ENCODE data around the gene MYO1C. TPM values are rescaled to one million over a fixed set of nuclear protein-coding genes. Genes with fewer than 3 reads are reported as not detected.

The MYO1C gene
- total RNA-seq, 1 donor, result 250 TPM

GRCh38 chr17:1506649-1507267 lies 14.3 kb upstream of the MYO1C start:
- no peak overlapping the region for H3K4me3 ChIP-seq (ENCODE audit: insufficient read depth, low read length)
- H3K4me1 ChIP-seq (ENCODE audit: insufficient read depth, low read length), result peaks cover 5% of the 10 kb centered on the region
- TF ChIP-seq CTCF (IDR thresholded peaks at IDR 0.05; ENCODE audit: extremely low read depth, low read depth, low read length), result no peak
- peaks cover 2% of the 10 kb centered on the region for H4K20me1 ChIP-seq (ENCODE audit: insufficient read depth, low read length)
- H3K4me2 ChIP-seq (ENCODE audit: insufficient read depth, low read length), result no peak overlapping the region
- H3K79me2 ChIP-seq (ENCODE audit: insufficient read depth, low read length), result no peaks in the 10 kb centered on the region
- peak; percentile 48 for DNase-seq (ENCODE audit: insufficient read length, low spot score, missing footprints)
- H3K27ac ChIP-seq (ENCODE audit: low read depth, low read length), result no peak overlapping the region
- H3K9me3 ChIP-seq (ENCODE audit: low read depth, low read length), result no peaks in the 10 kb centered on the region
- no peaks in the 10 kb centered on the region for H3K27me3 ChIP-seq (ENCODE audit: insufficient read depth, low read length)
- no peak overlapping the region for H2AFZ ChIP-seq (ENCODE audit: low read length)
- peaks cover 9% of the 10 kb centered on the region for H3K36me3 ChIP-seq (ENCODE audit: insufficient read depth, low read length)

- H3K79me2 ChIP-seq (ENCODE audit: insufficient read depth, low read length), result no peaks in the 10 kb centered on the region
- H3K4me3 ChIP-seq (ENCODE audit: insufficient read depth, low read length), result no peak overlapping the region
- H3K9me3 ChIP-seq (ENCODE audit: low read depth, low read length), result no peaks in the 10 kb centered on the region
- no peaks in the 10 kb centered on the region for H3K27me3 ChIP-seq (ENCODE audit: insufficient read depth, low read length)
- H3K4me1 ChIP-seq (ENCODE audit: insufficient read depth, low read length), result no peaks in the 10 kb centered on the region
- peak; percentile 48 for DNase-seq (ENCODE audit: insufficient read length, low spot score, missing footprints)
- H4K20me1 ChIP-seq (ENCODE audit: insufficient read depth, low read length), result peaks cover 2% of the 10 kb centered on the region
- no peak overlapping the region for H2AFZ ChIP-seq (ENCODE audit: low read length)
- no peak overlapping the region for H3K4me2 ChIP-seq (ENCODE audit: insufficient read depth, low read length)
- no peak for TF ChIP-seq CTCF (IDR thresholded peaks at IDR 0.05; ENCODE audit: extremely low read depth, low read depth, low read length)
- peaks cover 9% of the 10 kb centered on the region for H3K36me3 ChIP-seq (ENCODE audit: insufficient read depth, low read length)
- H3K27ac ChIP-seq (ENCODE audit: low read depth, low read length), result no peak overlapping the region
Measured at GRCh38 chr17:1505586-1505985, 13.1 kb upstream of the MYO1C start.

- no peaks in the 10 kb centered on the region for H3K27me3 ChIP-seq (ENCODE audit: insufficient read depth, low read length)
- H3K4me2 ChIP-seq (ENCODE audit: insufficient read depth, low read length), result no peak overlapping the region
- H3K79me2 ChIP-seq (ENCODE audit: insufficient read depth, low read length), result no peaks in the 10 kb centered on the region
- peak; percentile 47 for DNase-seq (ENCODE audit: insufficient read length, low spot score, missing footprints)
- H4K20me1 ChIP-seq (ENCODE audit: insufficient read depth, low read length), result peaks cover 2% of the 10 kb centered on the region
- H2AFZ ChIP-seq (ENCODE audit: low read length), result no peak overlapping the region
- no peaks in the 10 kb centered on the region for H3K9me3 ChIP-seq (ENCODE audit: low read depth, low read length)
- no peak for TF ChIP-seq CTCF (IDR thresholded peaks at IDR 0.05; ENCODE audit: extremely low read depth, low read depth, low read length)
- no peak overlapping the region for H3K27ac ChIP-seq (ENCODE audit: low read depth, low read length)
- H3K4me1 ChIP-seq (ENCODE audit: insufficient read depth, low read length), result no peaks in the 10 kb centered on the region
- no peak overlapping the region for H3K4me3 ChIP-seq (ENCODE audit: insufficient read depth, low read length)
- H3K36me3 ChIP-seq (ENCODE audit: insufficient read depth, low read length), result peaks cover 9% of the 10 kb centered on the region
Measured at GRCh38 chr17:1504866-1505265, 12.4 kb upstream of the MYO1C start.

- no peak for TF ChIP-seq CTCF (IDR thresholded peaks at IDR 0.05; ENCODE audit: extremely low read depth, low read depth, low read length)
- H3K36me3 ChIP-seq (ENCODE audit: insufficient read depth, low read length), result peaks cover 9% of the 10 kb centered on the region
- H4K20me1 ChIP-seq (ENCODE audit: insufficient read depth, low read length), result peaks cover 2% of the 10 kb centered on the region
- no peak for DNase-seq (ENCODE audit: insufficient read length, low spot score, missing footprints)
- peaks cover 1% of the 10 kb centered on the region for H3K4me1 ChIP-seq (ENCODE audit: insufficient read depth, low read length)
- no peak overlapping the region for H2AFZ ChIP-seq (ENCODE audit: low read length)
- no peak overlapping the region for H3K27ac ChIP-seq (ENCODE audit: low read depth, low read length)
- no peaks in the 10 kb centered on the region for H3K79me2 ChIP-seq (ENCODE audit: insufficient read depth, low read length)
- H3K4me3 ChIP-seq (ENCODE audit: insufficient read depth, low read length), result no peak overlapping the region
- no peaks in the 10 kb centered on the region for H3K9me3 ChIP-seq (ENCODE audit: low read depth, low read length)
- no peak overlapping the region for H3K4me2 ChIP-seq (ENCODE audit: insufficient read depth, low read length)
- H3K27me3 ChIP-seq (ENCODE audit: insufficient read depth, low read length), result no peaks in the 10 kb centered on the region
Measured at GRCh38 chr17:1503699-1504098, 11.2 kb upstream of the MYO1C start.
